GM18517 (cell line): ENCODE results near the gene ANKMY2.
"Not testable (repeated sequence)": the region's sequence is repeated elsewhere in the genome, so short reads cannot be mapped to it uniquely, and the experiment has no call there.

Source experiments
- ATAC-seq: cut with Tn5 transposase; IDR thresholded peaks from one replicate; pipeline ENCODE4 v1.9.1; 2021; ENCODE audit warnings: mild to moderate bottlenecking, moderate library complexity; ENCODE audit not compliant: unreplicated experiment

The ANKMY2 gene

GRCh38 chr7:16659854-16660497 is 14.4 kb upstream of the ANKMY2 start:
- not testable (repeated sequence) for ATAC-seq

GRCh38 chr7:16657656-16658279 is 12.2 kb upstream of the ANKMY2 start:
- no peak for ATAC-seq

GRCh38 chr7:16656141-16656540 is 10.6 kb upstream of the ANKMY2 start:
- ATAC-seq = no peak

- no peak for ATAC-seq
Observed at GRCh38 chr7:16655394-16655793, 9.8 kb upstream of the ANKMY2 start.

GRCh38 chr7:16652888-16653287 is 7.3 kb upstream of the ANKMY2 start:
- no peak for ATAC-seq

GRCh38 chr7:16652240-16652583 is 6.7 kb upstream of the ANKMY2 start:
- ATAC-seq = no peak

- no peak for ATAC-seq
Observed at GRCh38 chr7:16651396-16652239, 6.1 kb upstream of the ANKMY2 start.

GRCh38 chr7:16650266-16650665 is 4.7 kb upstream of the ANKMY2 start:
- ATAC-seq = no peak

GRCh38 chr7:16649196-16649595 is 3.6 kb upstream of the ANKMY2 start:
- no peak for ATAC-seq

- ATAC-seq = no peak
Observed at GRCh38 chr7:16648551-16648950, 3.0 kb upstream of the ANKMY2 start.

- no peak for ATAC-seq
Observed at GRCh38 chr7:16647435-16647960, 1.9 kb upstream of the ANKMY2 start.

GRCh38 chr7:16646472-16647072 is 1.0 kb upstream of the ANKMY2 start:
- no peak for ATAC-seq

- ATAC-seq = no peak
Observed at GRCh38 chr7:16644636-16645592, 640 bp downstream of the ANKMY2 start.

GRCh38 chr7:16644157-16644556 is 1.4 kb downstream of the ANKMY2 start:
- no peak for ATAC-seq

GRCh38 chr7:16638282-16639280 is 7.0 kb downstream of the ANKMY2 start:
- no peak for ATAC-seq

GRCh38 chr7:16637379-16637778 is 8.2 kb downstream of the ANKMY2 start:
- ATAC-seq = no peak

- no peak for ATAC-seq
Observed at GRCh38 chr7:16636555-16637101, 8.9 kb downstream of the ANKMY2 start.

GRCh38 chr7:16634271-16634738 is 11.2 kb downstream of the ANKMY2 start:
- no peak for ATAC-seq

- ATAC-seq = no peak
Observed at GRCh38 chr7:16630654-16631053, 14.9 kb downstream of the ANKMY2 start.
